OCI-LY1 (cell line): ENCODE results near the gene AMBRA1.

Source experiments
- CTCF ChIP-seq: fragments of 200-600 bp; sonication (generic), shearing (Covaris generic); IDR thresholded peaks from 2 replicates; pipeline ENCODE4 v1.5.1; 2017; ENCODE audit warnings: mild to moderate bottlenecking, antibody characterized with exemption, low read length, moderate library complexity, mixed read lengths
- EZH2 ChIP-seq: fragments of 200-600 bp; sonication (generic), shearing (Covaris generic); IDR thresholded peaks from 2 replicates; pipeline ENCODE4 v1.8.0; 2017; ENCODE audit warnings: borderline replicate concordance, mixed run types, mild to moderate bottlenecking, antibody characterized with exemption, low read length, moderate library complexity, mixed read lengths

DNA sequence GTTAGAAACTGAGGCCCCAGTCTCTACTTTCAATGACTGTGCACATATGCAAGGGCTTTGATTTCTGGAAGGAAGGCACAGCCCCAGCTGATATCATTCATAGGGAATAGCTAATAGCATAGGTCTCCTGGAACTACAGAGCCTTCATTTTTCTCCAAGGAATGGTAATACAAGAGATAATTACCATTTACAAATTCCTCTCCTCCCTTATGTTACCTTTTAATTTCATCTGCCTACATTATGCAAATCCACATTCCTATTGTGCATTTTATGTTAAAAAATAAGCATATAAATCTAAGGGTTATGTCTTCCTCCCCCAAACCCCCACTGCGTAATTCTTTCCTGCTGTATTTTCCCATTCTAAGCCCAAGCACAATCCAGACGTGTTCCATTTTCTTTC is 94.9 kb downstream of the AMBRA1 start:
- TF ChIP-seq CTCF (no peak), EZH2 (no peak)
